GM10266 (cell line): ENCODE data around the gene MALT1.

Experiments used
- DNase-seq: peaks from one replicate; pipeline ENCODE4 v3.0.0; 2012; ENCODE audit errors: extremely low spot score
- CTCF ChIP-seq: IDR thresholded peaks from 2 replicates; pipeline ENCODE4 v1.5.1; 2012; ENCODE audit warnings: mild to moderate bottlenecking, low read depth; ENCODE audit not compliant: control insufficient read depth, insufficient read depth; ENCODE audit errors: missing control alignments

Gene MALT1

GRCh38 chr18:58723810-58724602 is 52.7 kb downstream of the MALT1 start:
- TF ChIP-seq CTCF, result no peak
- no peak for DNase-seq

GRCh38 chr18:58726671-58727070 is 55.4 kb downstream of the MALT1 start:
- no peak for TF ChIP-seq CTCF
- no peak for DNase-seq

- no peak for TF ChIP-seq CTCF
- DNase-seq, result no peak
Measured at GRCh38 chr18:58727776-58728500, 56.7 kb downstream of the MALT1 start.

- no peak for DNase-seq
- TF ChIP-seq CTCF, result no peak
Measured at GRCh38 chr18:58728719-58729118, 57.5 kb downstream of the MALT1 start.

- TF ChIP-seq CTCF, result no peak
- no peak for DNase-seq
Measured at GRCh38 chr18:58730618-58731017, 59.4 kb downstream of the MALT1 start.

- DNase-seq, result no peak
- TF ChIP-seq CTCF, result no peak
Measured at GRCh38 chr18:58732471-58732870, 61.2 kb downstream of the MALT1 start.

- TF ChIP-seq CTCF, result no peak
Measured at GRCh38 chr18:58733866-58734265, 62.6 kb downstream of the MALT1 start.

More at GRCh38 chr18:58733866-58734265, 62.6 kb downstream of the MALT1 start:
- DNase-seq, result no peak
